K562 (cell line): ENCODE data around the gene TOR1A. TPM values are rescaled to one million over a fixed set of nuclear protein-coding genes. Genes with fewer than 3 reads are reported as not detected.

Source experiments
- ARNT ChIP-seq, 2 experiments: fragments of 450-650 bp; IDR thresholded peaks; 2 replicates each; pipeline ENCODE4 v1.6.1; 2016; ENCODE audit warnings: mild to moderate bottlenecking in 1 of 2
- CBFB ChIP-seq: sonication (generic); formaldehyde crosslinking; IDR thresholded peaks from 2 replicates; pipeline ENCODE4 v1.4.0; 2020; ENCODE audit warnings: mild to moderate bottlenecking, missing genetic modification reagents
- NUFIP1 ChIP-seq: fragments of 450-650 bp; IDR thresholded peaks from 2 replicates; pipeline ENCODE4 v1.6.1; 2018; ENCODE audit not compliant: partially characterized antibody
- RCOR1 ChIP-seq, 2 experiments: IDR thresholded peaks; 2 replicates each; pipeline ENCODE4 v1.6.1; 2012; ENCODE audit warnings: low read depth in 2 of 2, low read length in 2 of 2, borderline replicate concordance in 1 of 2, improper control_type of control experiment in 1 of 2
- SMARCC2 ChIP-seq: fragments of 450-650 bp; IDR thresholded peaks from 2 replicates; pipeline ENCODE4 v1.6.1; 2017; ENCODE audit warnings: antibody characterized with exemption, moderate library complexity, mild to moderate bottlenecking, low read depth
- TAF7 ChIP-seq: fragments of 450-650 bp; IDR thresholded peaks from 2 replicates; pipeline ENCODE4 v1.6.1; 2016; ENCODE audit warnings: missing genetic modification characterization, missing compliant biosample characterization
- ZBTB40 ChIP-seq, 2 experiments: fragments of 450-650 bp in 1 of 2; sonication (generic) in 1 of 2; formaldehyde crosslinking in 1 of 2; IDR thresholded peaks; 2 replicates each; pipeline versions ENCODE4 v1.7.1 to v1.9.0; 2016 to 2022; ENCODE audit warnings: inconsistent platforms in 1 of 2, mild to moderate bottlenecking in 1 of 2, missing genetic modification reagents in 1 of 2
- ZNF584 ChIP-seq: fragments of 200-800 bp; sonication (Bioruptor generic); IDR thresholded peaks from 2 replicates; pipeline ENCODE4 v1.6.1; 2016; ENCODE audit warnings: low read depth, mild to moderate bottlenecking, missing genetic modification characterization, missing compliant biosample characterization
- polyA plus RNA-seq, 8 experiments: library from polyadenylated mRNA; depleted of rRNA in 4 of 8; stranded (reverse) in 5 of 8; unstranded in 3 of 8; fragments of >200 nt; fragmentation: Nextera tagmentation in 2 of 8; fragmentation: Illumina TruSeq in 1 of 8; extraction: Ambion mirVana in 2 of 8; extraction: Trizol in 1 of 8; gene quantifications; 2 replicates each; pipeline versions ENCODE4 v1.2.1 to v1.2.3, GENCODE V29; 2011 to 2014; ENCODE audit warnings: inconsistent platforms in 1 of 8, missing spikeins in 1 of 8
- total RNA-seq, 7 experiments: library from RNA; depleted of rRNA in 6 of 7; stranded (reverse); fragments of >200 nt in 6 of 7; fragmentation: Illumina TruSeq in 2 of 7; extraction: Trizol in 2 of 7; gene quantifications; 2 replicates each; pipeline versions ENCODE4 v1.2.1 to v1.2.3, GENCODE V29; 2011 to 2021; ENCODE audit warnings: low replicate concordance in 1 of 7
- TF ChIP-seq, protein P1 (sequence below), 2 experiments: fragments of 450-650 bp; IDR thresholded peaks; 2 replicates each; pipeline ENCODE4 v1.6.1; 2016
- TF ChIP-seq, protein P2 (sequence below), 2 experiments: fragments of 250-450 bp in 1 of 2; fragments of 450-650 bp in 1 of 2; sonication (Bioruptor Pico) in 1 of 2; IDR thresholded peaks; 2 replicates each; pipeline versions ENCODE4 v1.6.1 to v1.8.0; 2016 to 2021; ENCODE audit warnings: mild to moderate bottlenecking in 2 of 2, moderate library complexity in 2 of 2, missing compliant biosample characterization in 1 of 2, missing genetic modification characterization in 1 of 2
- TF ChIP-seq, protein P3 (sequence below): fragments of 450-650 bp; IDR thresholded peaks from 2 replicates; pipeline ENCODE4 v1.7.1; 2018; ENCODE audit warnings: mild to moderate bottlenecking, low read depth; ENCODE audit not compliant: partially characterized antibody

TOR1A gene
- total and polyA plus RNA-seq, 9 of the 15 experiments (the other 6 are each of a cell fraction or from before 2014, with no cell fraction given), result 4.5 to 85.8 (median 51.3) TPM

DNA sequence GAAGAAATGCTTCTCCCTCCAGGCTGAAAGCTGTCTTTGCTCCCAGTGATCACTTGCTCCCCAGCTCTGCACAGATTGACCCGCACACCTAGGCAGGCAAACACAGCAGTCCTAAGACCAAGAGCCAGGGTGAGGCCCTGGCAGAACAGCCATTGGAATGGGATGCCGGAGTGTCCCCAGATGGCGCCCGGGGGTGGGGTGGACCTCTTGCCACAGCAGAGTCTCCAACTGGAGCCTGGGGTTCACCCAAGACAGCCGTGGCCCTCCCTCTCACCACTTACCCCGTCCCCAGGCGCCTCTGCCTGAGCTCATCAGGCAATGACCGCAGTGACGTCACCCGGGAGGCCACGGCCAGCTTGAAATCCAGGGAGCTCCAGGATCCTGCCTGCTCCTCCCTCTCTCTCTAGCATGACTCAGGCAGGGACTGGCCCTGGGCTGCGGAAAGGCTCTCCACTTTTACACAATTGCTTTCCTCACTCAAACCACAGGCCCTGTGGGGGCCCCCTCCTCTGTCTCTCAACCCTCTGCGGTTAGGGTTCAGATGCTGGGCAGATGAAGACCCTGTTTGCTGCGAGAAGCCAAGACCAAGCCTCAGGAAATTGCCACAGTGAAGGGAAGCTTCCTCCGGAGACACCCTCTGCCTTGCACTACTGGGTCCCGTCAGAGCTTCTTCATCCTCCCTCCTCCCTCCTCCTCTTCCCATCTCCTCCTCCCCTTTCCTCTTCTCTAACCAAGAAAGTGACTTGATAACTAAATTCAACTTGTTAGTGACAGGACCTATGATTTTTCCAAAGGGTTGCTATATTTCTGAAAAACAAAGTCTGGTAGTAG, 46.8 kb downstream of the TOR1A start (continued):
- peak; percentile 58 for TF ChIP-seq ZBTB40 (IDR thresholded peaks at IDR 0.05)
- TF ChIP-seq ZBTB40 (CRISPR knock-in tag; IDR thresholded peaks at IDR 0.05), result no peak
- TF ChIP-seq NUFIP1, result no peak
- peak; percentile 51; the same call in 1 of the 2 replicates for TF ChIP-seq ZNF584 (CRISPR knock-in tag)
- peak; percentile 93; the same call in 1 of the 2 replicates for TF ChIP-seq CBFB (CRISPR knock-in tag)
- TF ChIP-seq RCOR1 (IDR thresholded peaks at IDR 0.05; ENCODE audit: borderline replicate concordance in 1 of 2, low read depth in 2 of 2, low read length in 2 of 2), result peak; percentile 33 to 89; a peak in 2 of 4 replicates
- peak in 1 of 2 experiments; percentile 63; a peak in 1 of 4 replicates for TF ChIP-seq ARNT (IDR thresholded peaks at IDR 0.05)
- peak; percentile 84; the same call in 1 of the 2 replicates for TF ChIP-seq SMARCC2
- no peak for TF ChIP-seq TAF7
- TF ChIP-seq, protein P1, sequence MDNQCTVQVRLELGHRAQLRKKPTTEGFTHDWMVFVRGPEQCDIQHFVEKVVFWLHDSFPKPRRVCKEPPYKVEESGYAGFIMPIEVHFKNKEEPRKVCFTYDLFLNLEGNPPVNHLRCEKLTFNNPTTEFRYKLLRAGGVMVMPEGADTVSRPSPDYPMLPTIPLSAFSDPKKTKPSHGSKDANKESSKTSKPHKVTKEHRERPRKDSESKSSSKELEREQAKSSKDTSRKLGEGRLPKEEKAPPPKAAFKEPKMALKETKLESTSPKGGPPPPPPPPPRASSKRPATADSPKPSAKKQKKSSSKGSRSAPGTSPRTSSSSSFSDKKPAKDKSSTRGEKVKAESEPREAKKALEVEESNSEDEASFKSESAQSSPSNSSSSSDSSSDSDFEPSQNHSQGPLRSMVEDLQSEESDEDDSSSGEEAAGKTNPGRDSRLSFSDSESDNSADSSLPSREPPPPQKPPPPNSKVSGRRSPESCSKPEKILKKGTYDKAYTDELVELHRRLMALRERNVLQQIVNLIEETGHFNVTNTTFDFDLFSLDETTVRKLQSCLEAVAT (IDR thresholded peaks at IDR 0.05), result peak in 1 of 2 experiments; percentile 98; a peak in 2 of 4 replicates
- TF ChIP-seq, protein P2, sequence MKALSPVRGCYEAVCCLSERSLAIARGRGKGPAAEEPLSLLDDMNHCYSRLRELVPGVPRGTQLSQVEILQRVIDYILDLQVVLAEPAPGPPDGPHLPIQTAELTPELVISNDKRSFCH (CRISPR knock-in tag; IDR thresholded peaks at IDR 0.05), result no peak
- TF ChIP-seq, protein P2 (tag; IDR thresholded peaks at IDR 0.05), result peak; percentile 79; the same call in 1 of the 2 replicates
- TF ChIP-seq, protein P3, sequence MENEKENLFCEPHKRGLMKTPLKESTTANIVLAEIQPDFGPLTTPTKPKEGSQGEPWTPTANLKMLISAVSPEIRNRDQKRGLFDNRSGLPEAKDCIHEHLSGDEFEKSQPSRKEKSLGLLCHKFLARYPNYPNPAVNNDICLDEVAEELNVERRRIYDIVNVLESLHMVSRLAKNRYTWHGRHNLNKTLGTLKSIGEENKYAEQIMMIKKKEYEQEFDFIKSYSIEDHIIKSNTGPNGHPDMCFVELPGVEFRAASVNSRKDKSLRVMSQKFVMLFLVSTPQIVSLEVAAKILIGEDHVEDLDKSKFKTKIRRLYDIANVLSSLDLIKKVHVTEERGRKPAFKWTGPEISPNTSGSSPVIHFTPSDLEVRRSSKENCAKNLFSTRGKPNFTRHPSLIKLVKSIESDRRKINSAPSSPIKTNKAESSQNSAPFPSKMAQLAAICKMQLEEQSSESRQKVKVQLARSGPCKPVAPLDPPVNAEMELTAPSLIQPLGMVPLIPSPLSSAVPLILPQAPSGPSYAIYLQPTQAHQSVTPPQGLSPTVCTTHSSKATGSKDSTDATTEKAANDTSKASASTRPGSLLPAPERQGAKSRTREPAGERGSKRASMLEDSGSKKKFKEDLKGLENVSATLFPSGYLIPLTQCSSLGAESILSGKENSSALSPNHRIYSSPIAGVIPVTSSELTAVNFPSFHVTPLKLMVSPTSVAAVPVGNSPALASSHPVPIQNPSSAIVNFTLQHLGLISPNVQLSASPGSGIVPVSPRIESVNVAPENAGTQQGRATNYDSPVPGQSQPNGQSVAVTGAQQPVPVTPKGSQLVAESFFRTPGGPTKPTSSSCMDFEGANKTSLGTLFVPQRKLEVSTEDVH, result peak; percentile 70
